HepG2 (cell line): ENCODE results near the gene MEPCE. TPM values are rescaled to one million over a fixed set of nuclear protein-coding genes. Genes with fewer than 3 reads are reported as not detected.

Experiments used
- CAMTA2 ChIP-seq: sonication (generic); formaldehyde crosslinking; IDR thresholded peaks from 2 replicates; pipeline ENCODE4 v1.4.0; 2020; ENCODE audit warnings: mild to moderate bottlenecking, missing genetic modification reagents, borderline replicate concordance
- CEBPZ ChIP-seq: IDR thresholded peaks from 2 replicates; pipeline ENCODE4 v1.6.1; 2012; ENCODE audit warnings: low read length, improper control_type of control experiment
- GATA4 ChIP-seq: sonication (generic); IDR thresholded peaks from 2 replicates; pipeline ENCODE4 v1.6.1; 2016; ENCODE audit warnings: antibody characterized with exemption, low read depth, borderline replicate concordance
- HIC2 ChIP-seq: sonication (generic); formaldehyde crosslinking; IDR thresholded peaks from 2 replicates; pipeline ENCODE4 v1.9.0; 2022; ENCODE audit warnings: low read depth, missing genetic modification reagents
- KDM1A ChIP-seq: IDR thresholded peaks from 2 replicates; pipeline ENCODE4 v1.6.1; 2016; ENCODE audit warnings: missing compliant biosample characterization
- MYNN ChIP-seq: sonication (generic); formaldehyde crosslinking; IDR thresholded peaks from 2 replicates; pipeline ENCODE4 v1.4.0; 2020; ENCODE audit warnings: mild to moderate bottlenecking, low read depth, missing genetic modification reagents
- PAX8 ChIP-seq: sonication (generic); formaldehyde crosslinking; IDR thresholded peaks from 2 replicates; pipeline ENCODE4 v1.8.0; 2022; ENCODE audit warnings: mild to moderate bottlenecking, missing genetic modification reagents, borderline replicate concordance
- PHF5A ChIP-seq: IDR thresholded peaks from one replicate; pipeline ENCODE4 v1.6.1; 2018; ENCODE audit warnings: low read depth, missing genetic modification reagents; ENCODE audit not compliant: unreplicated experiment
- REXO4 ChIP-seq: sonication (generic); formaldehyde crosslinking; IDR thresholded peaks from 2 replicates; pipeline ENCODE4 v1.8.0; 2022; ENCODE audit warnings: missing genetic modification reagents, mild to moderate bottlenecking, borderline replicate concordance
- TBX2 ChIP-seq: sonication (generic); formaldehyde crosslinking; IDR thresholded peaks from 2 replicates; pipeline ENCODE4 v1.5.0; 2020; ENCODE audit warnings: missing genetic modification reagents, mild to moderate bottlenecking, borderline replicate concordance
- ZNF24 ChIP-seq: fragments of 450-650 bp; IDR thresholded peaks from 2 replicates; pipeline ENCODE4 v1.6.1; 2017; ENCODE audit warnings: antibody characterized with exemption, mild to moderate bottlenecking
- ZNF496 ChIP-seq: sonication (generic); formaldehyde crosslinking; IDR thresholded peaks from 2 replicates; pipeline ENCODE4 v1.8.1; 2023; ENCODE audit warnings: mild to moderate bottlenecking, moderate library complexity, missing genetic modification reagents; ENCODE audit not compliant: insufficient replicate concordance
- ZNF773 ChIP-seq: sonication (generic); formaldehyde crosslinking; IDR thresholded peaks from 2 replicates; pipeline ENCODE4 v1.4.0; 2020; ENCODE audit warnings: missing genetic modification reagents, borderline replicate concordance
- polyA plus RNA-seq, 8 experiments: library from polyadenylated mRNA; depleted of rRNA in 3 of 8; stranded (reverse) in 7 of 8; unstranded in 1 of 8; fragments of >200 nt; fragmentation: Illumina TruSeq in 4 of 8; extraction: Trizol in 4 of 8; gene quantifications; 2 replicates each; pipeline versions ENCODE4 v1.2.1 to v1.2.3, GENCODE V29; 2011 to 2016; ENCODE audit warnings: low read depth in 4 of 8, missing spikeins in 1 of 8, mixed read lengths in 1 of 8; ENCODE audit not compliant: insufficient read depth in 1 of 8
- total RNA-seq, 5 experiments: library from RNA; depleted of rRNA; stranded (reverse); fragments of >200 nt; fragmentation: Illumina TruSeq; extraction: Trizol; gene quantifications; 2 replicates each; pipeline ENCODE4 v1.2.3, GENCODE V29; 2016; ENCODE audit warnings: low read depth in 1 of 5
- TF ChIP-seq, protein P1 (sequence below): IDR thresholded peaks from 2 replicates; pipeline ENCODE4 v1.6.1; 2016
- TF ChIP-seq, protein P2 (sequence below): sonication (generic); formaldehyde crosslinking; IDR thresholded peaks from 2 replicates; pipeline ENCODE4 v1.8.1; 2022; ENCODE audit warnings: mild to moderate bottlenecking, missing genetic modification reagents
- TF ChIP-seq, protein P3 (sequence below): fragments of 450-650 bp; IDR thresholded peaks from 2 replicates; pipeline ENCODE4 v1.6.1; 2017; ENCODE audit warnings: mild to moderate bottlenecking

MEPCE gene
- total and polyA plus RNA-seq, 2 of the 13 experiments (the other 11 are each of a cell fraction or from before 2014, with no cell fraction given) = 12.3 to 26.0 TPM

GRCh38 chr7:100428967-100429636 lies 529 bp upstream of the MEPCE start (continued):
- TF ChIP-seq KDM1A (CRISPR knock-in tag) (no peak), REXO4 (CRISPR knock-in tag) (no peak), MYNN (CRISPR knock-in tag) (no peak), PHF5A (CRISPR knock-in tag) (no peak), CEBPZ (no peak), GATA4 (no peak; the same call in 1 of the 2 replicates), ZNF24 (no peak), TBX2 (0 out of 2 replicates have a peak, but pooled peaks have one; percentile 18), ZNF773 (CRISPR knock-in tag) (no peak), ZNF496 (CRISPR knock-in tag) (no peak), CAMTA2 (CRISPR knock-in tag) (no peak), HIC2 (CRISPR knock-in tag) (no peak; the same call in 1 of the 2 replicates), PAX8 (CRISPR knock-in tag) (0 out of 2 replicates have a peak, but pooled peaks have one; percentile 48)
- TF ChIP-seq, protein P1, sequence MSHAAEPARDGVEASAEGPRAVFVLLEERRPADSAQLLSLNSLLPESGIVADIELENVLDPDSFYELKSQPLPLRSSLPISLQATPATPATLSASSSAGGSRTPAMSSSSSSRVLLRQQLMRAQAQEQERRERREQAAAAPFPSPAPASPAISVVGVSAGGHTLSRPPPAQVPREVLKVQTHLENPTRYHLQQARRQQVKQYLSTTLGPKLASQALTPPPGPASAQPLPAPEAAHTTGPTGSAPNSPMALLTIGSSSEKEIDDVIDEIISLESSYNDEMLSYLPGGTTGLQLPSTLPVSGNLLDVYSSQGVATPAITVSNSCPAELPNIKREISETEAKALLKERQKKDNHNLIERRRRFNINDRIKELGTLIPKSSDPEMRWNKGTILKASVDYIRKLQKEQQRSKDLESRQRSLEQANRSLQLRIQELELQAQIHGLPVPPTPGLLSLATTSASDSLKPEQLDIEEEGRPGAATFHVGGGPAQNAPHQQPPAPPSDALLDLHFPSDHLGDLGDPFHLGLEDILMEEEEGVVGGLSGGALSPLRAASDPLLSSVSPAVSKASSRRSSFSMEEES (CRISPR knock-in tag) = peak; percentile 79; the same call in 1 of the 2 replicates
- TF ChIP-seq, protein P2, sequence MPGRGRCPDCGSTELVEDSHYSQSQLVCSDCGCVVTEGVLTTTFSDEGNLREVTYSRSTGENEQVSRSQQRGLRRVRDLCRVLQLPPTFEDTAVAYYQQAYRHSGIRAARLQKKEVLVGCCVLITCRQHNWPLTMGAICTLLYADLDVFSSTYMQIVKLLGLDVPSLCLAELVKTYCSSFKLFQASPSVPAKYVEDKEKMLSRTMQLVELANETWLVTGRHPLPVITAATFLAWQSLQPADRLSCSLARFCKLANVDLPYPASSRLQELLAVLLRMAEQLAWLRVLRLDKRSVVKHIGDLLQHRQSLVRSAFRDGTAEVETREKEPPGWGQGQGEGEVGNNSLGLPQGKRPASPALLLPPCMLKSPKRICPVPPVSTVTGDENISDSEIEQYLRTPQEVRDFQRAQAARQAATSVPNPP = no peak
- TF ChIP-seq, protein P3, sequence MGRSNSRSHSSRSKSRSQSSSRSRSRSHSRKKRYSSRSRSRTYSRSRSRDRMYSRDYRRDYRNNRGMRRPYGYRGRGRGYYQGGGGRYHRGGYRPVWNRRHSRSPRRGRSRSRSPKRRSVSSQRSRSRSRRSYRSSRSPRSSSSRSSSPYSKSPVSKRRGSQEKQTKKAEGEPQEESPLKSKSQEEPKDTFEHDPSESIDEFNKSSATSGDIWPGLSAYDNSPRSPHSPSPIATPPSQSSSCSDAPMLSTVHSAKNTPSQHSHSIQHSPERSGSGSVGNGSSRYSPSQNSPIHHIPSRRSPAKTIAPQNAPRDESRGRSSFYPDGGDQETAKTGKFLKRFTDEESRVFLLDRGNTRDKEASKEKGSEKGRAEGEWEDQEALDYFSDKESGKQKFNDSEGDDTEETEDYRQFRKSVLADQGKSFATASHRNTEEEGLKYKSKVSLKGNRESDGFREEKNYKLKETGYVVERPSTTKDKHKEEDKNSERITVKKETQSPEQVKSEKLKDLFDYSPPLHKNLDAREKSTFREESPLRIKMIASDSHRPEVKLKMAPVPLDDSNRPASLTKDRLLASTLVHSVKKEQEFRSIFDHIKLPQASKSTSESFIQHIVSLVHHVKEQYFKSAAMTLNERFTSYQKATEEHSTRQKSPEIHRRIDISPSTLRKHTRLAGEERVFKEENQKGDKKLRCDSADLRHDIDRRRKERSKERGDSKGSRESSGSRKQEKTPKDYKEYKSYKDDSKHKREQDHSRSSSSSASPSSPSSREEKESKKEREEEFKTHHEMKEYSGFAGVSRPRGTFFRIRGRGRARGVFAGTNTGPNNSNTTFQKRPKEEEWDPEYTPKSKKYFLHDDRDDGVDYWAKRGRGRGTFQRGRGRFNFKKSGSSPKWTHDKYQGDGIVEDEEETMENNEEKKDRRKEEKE = no peak
